HepG2 (cell line): Measurements from ENCODE around the gene RAD1. TPM values are rescaled to one million over a fixed set of nuclear protein-coding genes. Genes with fewer than 3 reads are reported as not detected.
A peak's percentile ranks its signal among the peaks of the same experiment; 100 is the strongest.

Experiments
- ATM ChIP-seq: fragments of 450-650 bp; IDR thresholded peaks from 2 replicates; pipeline ENCODE4 v1.7.1; 2017; ENCODE audit warnings: mild to moderate bottlenecking, borderline replicate concordance
- CBX2 ChIP-seq, 2 experiments: fragments of 200-600 bp in 1 of 2; sonication (generic); formaldehyde crosslinking in 1 of 2; IDR thresholded peaks; 2 replicates each; pipeline versions ENCODE4 v1.7.0 to v1.8.1; 2018 to 2022; ENCODE audit warnings: low read depth in 2 of 2, low read length in 1 of 2, mild to moderate bottlenecking in 1 of 2, missing genetic modification reagents in 1 of 2
- DRAP1 ChIP-seq: IDR thresholded peaks from 2 replicates; pipeline ENCODE4 v1.6.1; 2016; ENCODE audit warnings: missing genetic modification reagents, missing compliant biosample characterization
- MIER2 ChIP-seq: IDR thresholded peaks from 2 replicates; pipeline ENCODE4 v1.6.1; 2016; ENCODE audit warnings: missing biosample characterization, missing genetic modification reagents
- SIX1 ChIP-seq: sonication (generic); formaldehyde crosslinking; IDR thresholded peaks from 2 replicates; pipeline ENCODE4 v1.4.0; 2020; ENCODE audit warnings: missing genetic modification reagents, borderline replicate concordance
- SKIL ChIP-seq: sonication (generic); formaldehyde crosslinking; IDR thresholded peaks from 2 replicates; pipeline ENCODE4 v1.8.0; 2022; ENCODE audit warnings: missing genetic modification reagents, mild to moderate bottlenecking, moderate library complexity, borderline replicate concordance
- SMARCC2 ChIP-seq: fragments of 450-650 bp; IDR thresholded peaks from 2 replicates; pipeline ENCODE4 v1.6.1; 2017; ENCODE audit warnings: antibody characterized with exemption, mild to moderate bottlenecking
- SP4 ChIP-seq: sonication (generic); formaldehyde crosslinking; IDR thresholded peaks from 2 replicates; pipeline ENCODE4 v1.8.1; 2023; ENCODE audit warnings: mild to moderate bottlenecking, missing genetic modification reagents
- ZC3H13 ChIP-seq: sonication (generic); formaldehyde crosslinking; IDR thresholded peaks from 2 replicates; pipeline ENCODE4 v1.8.1; 2023; ENCODE audit warnings: mild to moderate bottlenecking, missing genetic modification reagents, moderate library complexity
- ZMYM3 ChIP-seq: sonication (generic); formaldehyde crosslinking; IDR thresholded peaks from 2 replicates; pipeline ENCODE4 v1.5.1; 2020; ENCODE audit warnings: mild to moderate bottlenecking, missing genetic modification reagents
- ZNF768 ChIP-seq: sonication (generic); formaldehyde crosslinking; IDR thresholded peaks from 2 replicates; pipeline ENCODE4 v1.4.0; 2020; ENCODE audit warnings: missing genetic modification reagents
- ZSCAN30 ChIP-seq: sonication (generic); formaldehyde crosslinking; IDR thresholded peaks from 2 replicates; pipeline ENCODE4 v1.5.0; 2020; ENCODE audit warnings: mild to moderate bottlenecking, missing genetic modification reagents
- polyA plus RNA-seq, 8 experiments: library from polyadenylated mRNA; depleted of rRNA in 3 of 8; stranded (reverse) in 7 of 8; unstranded in 1 of 8; fragments of >200 nt; fragmentation: Illumina TruSeq in 4 of 8; extraction: Trizol in 4 of 8; gene quantifications; 2 replicates each; pipeline versions ENCODE4 v1.2.1 to v1.2.3, GENCODE V29; 2011 to 2016; ENCODE audit warnings: low read depth in 4 of 8, missing spikeins in 1 of 8, mixed read lengths in 1 of 8; ENCODE audit not compliant: insufficient read depth in 1 of 8
- total RNA-seq, 5 experiments: library from RNA; depleted of rRNA; stranded (reverse); fragments of >200 nt; fragmentation: Illumina TruSeq; extraction: Trizol; gene quantifications; 2 replicates each; pipeline ENCODE4 v1.2.3, GENCODE V29; 2016; ENCODE audit warnings: low read depth in 1 of 5

The RAD1 gene
- total and polyA plus RNA-seq, 2 of the 13 experiments (the other 11 are each of a cell fraction or from before 2014, with no cell fraction given), result 14.7 to 39.1 TPM

- TF ChIP-seq CBX2 (IDR thresholded peaks at IDR 0.05; ENCODE audit: low read depth, low read length) (no peak), CBX2 (CRISPR knock-in tag; IDR thresholded peaks at IDR 0.05; ENCODE audit: low read depth) (no peak), ATM (no peak), ZNF768 (CRISPR knock-in tag) (peak; percentile 69; the same call in 1 of the 2 replicates), MIER2 (CRISPR knock-in tag) (peak; percentile 69; the same call in 1 of the 2 replicates), SP4 (CRISPR knock-in tag) (peak; percentile 68), ZSCAN30 (CRISPR knock-in tag) (no peak), ZC3H13 (CRISPR knock-in tag) (peak; percentile 73; the same call in 1 of the 2 replicates), SMARCC2 (no peak), SKIL (peak; percentile 75), SIX1 (CRISPR knock-in tag) (no peak), DRAP1 (CRISPR knock-in tag) (peak; percentile 65), ZMYM3 (CRISPR knock-in tag) (no peak)
These were observed at the start of gene RAD1, which contains the start of gene BRIX1 (continued) for GRCh38 chr5:34915139-34915855.
